ENCODE data around the gene AK4.
"Not testable (repeated sequence)": the region's sequence is repeated elsewhere in the genome, so short reads cannot be mapped to it uniquely, and the experiment has no call there.

AK4 gene

GRCh38 chr1:65148178-65148547, at the start of gene AK4:
Gene AK4, plus strand, starts transcription at chr1:65148203. Its CDS starts 205 bp downstream, at chr1:65148408.
- FAIRE-seq, result not testable (repeated sequence)

DNA sequence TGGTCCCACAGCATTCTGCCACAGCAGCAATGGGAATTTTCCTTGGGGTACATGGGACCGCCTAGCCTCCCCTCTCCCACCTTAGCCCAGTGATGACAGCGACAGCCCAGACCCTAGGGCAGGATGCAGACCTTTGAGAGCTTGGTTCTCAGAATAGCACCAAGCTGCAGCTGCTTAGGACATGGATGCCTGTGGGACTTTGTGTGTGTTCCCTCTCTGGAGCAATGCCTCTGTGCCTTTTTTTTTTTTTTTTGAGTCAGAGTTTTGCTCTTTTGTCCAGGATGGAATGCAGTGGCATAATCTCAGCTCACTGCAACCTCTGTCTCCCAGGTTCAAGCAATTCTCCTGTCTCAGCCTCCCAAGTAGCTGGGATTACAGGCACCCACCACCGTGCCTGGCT, 44.2 kb upstream of the AK4 start:
- no peak for FAIRE-seq

GRCh38 chr1:65104854-65105534, 43.0 kb upstream of the AK4 start:
- no peak for FAIRE-seq

DNA sequence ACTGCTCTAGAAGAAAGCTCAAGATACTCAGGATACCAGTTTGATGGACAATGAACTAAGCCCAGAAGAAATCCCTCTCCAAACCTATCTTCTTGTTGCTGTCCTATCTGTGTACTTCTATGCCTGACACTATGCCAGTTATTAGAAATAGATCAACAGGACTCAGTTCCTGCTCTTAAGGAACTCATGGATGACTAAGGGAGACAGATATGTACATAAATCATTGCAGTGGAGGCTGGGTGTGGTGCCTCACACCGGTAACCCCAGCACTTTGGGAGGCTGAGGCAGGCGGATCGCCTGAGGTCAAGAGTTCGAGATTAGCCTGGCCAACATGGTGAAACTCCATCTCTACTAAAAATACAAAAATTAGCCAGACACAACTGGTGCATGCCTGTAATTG, 42.4 kb upstream of the AK4 start:
- FAIRE-seq, result no peak

DNA sequence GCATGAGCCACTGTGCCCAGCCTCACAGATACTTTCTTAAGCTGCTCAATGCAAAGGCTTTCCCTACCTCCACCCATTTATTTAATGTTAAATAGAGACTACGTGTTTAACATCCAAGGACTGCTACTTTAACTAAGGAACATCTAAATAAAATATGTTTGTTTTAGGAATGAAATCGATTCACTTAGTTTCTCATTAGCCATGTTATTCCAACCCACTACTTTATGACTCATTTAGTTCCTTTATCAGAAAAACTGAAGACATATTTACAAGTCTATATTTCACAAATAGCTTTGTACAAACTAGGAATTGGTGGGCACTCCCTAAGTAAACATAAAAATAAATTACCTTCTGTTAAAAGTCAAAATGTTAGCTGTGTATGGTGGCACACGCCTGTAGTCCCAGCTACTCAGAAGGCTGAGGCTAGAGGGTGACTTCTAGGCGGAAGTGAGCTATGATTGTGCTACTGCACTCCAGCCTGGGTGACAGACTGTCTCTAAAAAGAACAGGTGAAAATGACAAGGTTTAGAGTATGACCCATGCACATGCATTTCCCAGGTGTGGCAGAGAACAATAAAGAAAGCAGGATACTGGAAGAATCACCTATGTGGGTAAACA, 39.9 kb upstream of the AK4 start:
- no peak for FAIRE-seq

GRCh38 chr1:65109487-65109886, 38.5 kb upstream of the AK4 start:
- no peak for FAIRE-seq

DNA sequence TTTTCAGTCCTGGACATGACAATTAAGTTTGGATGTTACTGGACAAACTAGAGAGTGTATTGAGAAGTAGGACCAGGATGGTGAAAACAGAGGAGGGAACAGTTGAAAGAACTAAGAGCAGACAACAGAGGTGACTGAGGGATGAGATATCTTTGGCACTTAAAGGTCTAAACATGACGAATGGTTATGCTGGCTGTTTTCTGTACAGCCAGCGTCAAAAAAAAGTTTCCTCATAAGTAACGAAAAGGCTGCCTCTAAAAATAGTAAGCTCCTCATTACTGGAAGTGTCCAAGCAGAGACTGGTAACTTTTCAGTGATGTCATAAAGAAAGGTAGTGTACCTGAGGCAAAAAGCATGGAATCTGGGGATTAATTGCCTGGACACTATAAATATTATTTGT, 35.2 kb upstream of the AK4 start:
- no peak for FAIRE-seq

- no peak for FAIRE-seq
Measured at GRCh38 chr1:65113298-65113697, 34.7 kb upstream of the AK4 start.

- FAIRE-seq, result no peak
Measured at GRCh38 chr1:65114322-65114721, 33.7 kb upstream of the AK4 start.

- no peak for FAIRE-seq
Measured at GRCh38 chr1:65119951-65120350, 28.1 kb upstream of the AK4 start.

DNA sequence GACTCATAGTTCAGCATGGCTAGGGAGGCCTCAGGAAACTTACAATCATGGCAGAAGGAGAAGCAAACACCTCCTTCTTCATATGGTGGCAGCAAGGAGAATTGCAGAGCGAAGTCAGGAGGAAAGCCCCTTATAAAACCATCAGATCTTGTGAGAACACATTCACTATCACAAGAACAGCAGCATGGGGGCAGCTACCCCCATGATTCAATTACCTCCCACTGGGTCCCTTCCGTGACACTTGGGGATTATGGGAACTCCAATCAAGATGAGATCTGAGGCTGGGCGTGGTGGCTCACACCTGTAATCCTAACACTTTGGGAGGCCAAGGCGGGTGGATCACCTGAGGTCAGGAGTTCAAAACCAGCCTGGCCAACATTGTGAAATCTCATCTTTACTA, 18.9 kb upstream of the AK4 start:
- not testable (repeated sequence) for FAIRE-seq

DNA sequence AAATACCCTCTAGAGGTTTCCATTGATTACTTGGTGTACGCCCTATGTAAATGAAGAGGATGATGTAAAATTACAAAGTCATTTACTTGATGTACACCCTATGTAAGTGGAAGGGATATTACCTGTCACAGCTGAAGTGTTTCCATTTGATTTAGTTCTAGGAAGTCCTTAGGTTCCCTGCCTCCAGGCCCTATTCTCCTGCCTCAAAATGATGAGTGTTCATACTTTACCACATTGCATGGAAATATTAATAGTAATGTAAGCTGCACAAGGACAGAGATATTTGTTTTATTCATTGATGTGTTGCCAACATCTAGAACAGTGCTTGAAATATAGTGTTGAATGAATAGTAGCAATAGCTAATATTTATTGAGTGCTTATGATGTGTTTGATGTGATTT, 9.5 kb upstream of the AK4 start:
- FAIRE-seq, result no peak

GRCh38 chr1:65139793-65140192, 8.2 kb upstream of the AK4 start:
- FAIRE-seq, result not testable (repeated sequence)

DNA sequence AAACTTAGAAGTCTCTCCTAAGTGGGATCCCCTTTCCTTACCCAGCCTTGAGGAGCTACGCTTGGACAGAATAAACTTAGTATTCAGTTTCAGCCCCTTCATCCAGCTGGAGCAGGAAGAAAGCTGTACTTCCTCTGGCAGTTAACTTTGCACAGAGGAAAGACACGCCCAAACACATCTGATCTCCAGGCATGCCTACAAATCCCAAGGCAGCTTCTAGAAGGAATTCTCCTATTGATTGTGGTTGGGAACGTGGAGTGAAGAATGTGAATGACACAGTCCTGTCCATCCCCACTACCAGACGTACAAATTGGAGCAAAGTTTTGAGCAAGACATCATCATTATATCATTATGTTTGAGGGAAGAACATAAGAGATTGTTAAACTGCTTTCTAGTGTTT, 6.6 kb upstream of the AK4 start:
- FAIRE-seq, result no peak

- FAIRE-seq, result no peak
Measured at GRCh38 chr1:65141918-65142317, 6.1 kb upstream of the AK4 start.

DNA sequence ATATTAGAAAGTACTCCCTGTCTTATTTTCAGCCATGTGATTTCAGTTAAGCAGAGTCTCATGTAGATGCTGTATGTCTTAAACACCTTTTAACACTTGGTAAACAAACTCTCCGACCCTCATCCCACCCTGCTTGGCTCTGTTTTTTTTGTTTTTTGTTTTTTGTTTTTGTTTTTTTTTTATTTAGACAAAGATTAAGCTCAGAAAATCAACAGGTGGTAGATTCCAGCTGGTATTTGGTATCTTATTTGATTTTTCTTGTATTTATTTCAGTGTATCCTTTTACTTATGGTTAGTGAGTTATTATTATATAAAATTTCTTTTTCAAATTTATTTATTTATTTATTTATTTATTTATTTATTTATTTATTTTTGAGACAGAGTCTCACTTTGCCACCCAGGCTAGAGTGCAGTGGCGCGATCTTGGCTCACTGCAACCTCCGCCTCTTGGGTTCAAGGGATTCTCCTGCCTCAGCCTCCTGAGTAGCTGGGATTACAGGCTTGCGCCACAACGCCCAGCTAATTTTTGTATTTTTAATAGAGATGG, 4.8 kb upstream of the AK4 start:
- FAIRE-seq, result not testable (repeated sequence)

DNA sequence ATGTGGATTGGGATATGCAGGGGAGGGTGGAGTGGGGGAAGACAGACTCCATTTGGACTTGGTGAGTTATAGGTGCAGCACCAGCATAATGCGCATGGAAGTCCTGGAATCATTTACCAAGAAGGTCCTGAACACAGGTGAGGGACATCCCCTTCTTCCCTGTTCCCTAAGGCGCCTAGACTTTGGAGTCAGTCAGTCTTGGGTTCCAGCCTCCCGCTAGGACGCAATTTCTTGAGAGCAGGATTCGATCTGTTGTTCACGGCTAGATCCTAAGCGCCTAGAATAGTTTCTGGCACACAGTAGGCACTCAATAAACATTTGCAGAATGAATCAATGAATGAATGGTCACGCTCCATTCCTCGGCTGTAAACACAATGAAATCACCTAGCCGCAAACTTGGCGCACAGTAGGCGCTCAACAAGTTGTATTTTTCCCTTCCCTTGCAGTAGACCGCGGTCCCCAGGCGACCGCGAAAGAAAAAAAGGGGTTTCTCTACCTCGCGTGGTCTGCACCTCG, 1.0 kb upstream of the AK4 start:
- FAIRE-seq, result no peak

DNA sequence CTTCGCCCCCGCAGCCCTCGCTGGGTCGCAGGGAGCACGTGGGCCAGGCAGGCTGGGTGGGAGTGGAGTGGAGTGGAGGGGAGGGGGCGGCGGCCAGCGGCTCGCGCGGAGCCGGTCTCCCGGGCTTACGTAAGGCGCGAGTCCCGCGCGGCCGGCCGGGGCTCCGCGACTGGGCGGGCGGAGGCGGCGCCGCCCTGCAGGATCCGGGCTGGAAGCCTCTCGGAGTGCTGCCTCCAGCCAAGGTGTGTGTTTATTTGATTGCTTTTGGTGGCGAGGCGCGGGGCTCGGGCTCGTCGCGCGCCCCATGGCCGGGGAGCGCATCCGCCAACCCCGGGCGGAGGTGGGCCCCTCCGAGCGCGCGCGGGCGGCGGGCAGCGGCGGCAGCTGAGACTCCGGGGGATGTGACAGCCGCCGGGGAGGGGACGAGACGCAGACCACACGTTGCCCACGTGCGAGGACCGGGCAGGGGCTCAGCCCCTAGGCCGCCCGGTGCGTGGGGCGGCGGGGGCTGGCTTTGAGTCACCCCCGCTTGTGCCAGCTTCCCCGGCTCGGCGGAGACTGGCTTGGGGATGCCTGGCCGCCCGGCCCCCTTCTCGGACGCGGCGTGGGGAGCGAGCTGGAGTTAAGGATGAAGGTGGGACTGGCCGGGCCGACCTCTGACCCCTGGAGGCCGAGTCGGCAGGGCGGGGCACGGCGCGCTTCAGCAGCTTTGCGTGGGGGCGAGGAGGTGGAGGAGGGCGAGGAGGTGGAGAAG, 402 bp upstream of the AK4 start:
- FAIRE-seq, result no peak

- no peak for FAIRE-seq
Measured at GRCh38 chr1:65148548-65149350, 746 bp downstream of the AK4 start.

DNA sequence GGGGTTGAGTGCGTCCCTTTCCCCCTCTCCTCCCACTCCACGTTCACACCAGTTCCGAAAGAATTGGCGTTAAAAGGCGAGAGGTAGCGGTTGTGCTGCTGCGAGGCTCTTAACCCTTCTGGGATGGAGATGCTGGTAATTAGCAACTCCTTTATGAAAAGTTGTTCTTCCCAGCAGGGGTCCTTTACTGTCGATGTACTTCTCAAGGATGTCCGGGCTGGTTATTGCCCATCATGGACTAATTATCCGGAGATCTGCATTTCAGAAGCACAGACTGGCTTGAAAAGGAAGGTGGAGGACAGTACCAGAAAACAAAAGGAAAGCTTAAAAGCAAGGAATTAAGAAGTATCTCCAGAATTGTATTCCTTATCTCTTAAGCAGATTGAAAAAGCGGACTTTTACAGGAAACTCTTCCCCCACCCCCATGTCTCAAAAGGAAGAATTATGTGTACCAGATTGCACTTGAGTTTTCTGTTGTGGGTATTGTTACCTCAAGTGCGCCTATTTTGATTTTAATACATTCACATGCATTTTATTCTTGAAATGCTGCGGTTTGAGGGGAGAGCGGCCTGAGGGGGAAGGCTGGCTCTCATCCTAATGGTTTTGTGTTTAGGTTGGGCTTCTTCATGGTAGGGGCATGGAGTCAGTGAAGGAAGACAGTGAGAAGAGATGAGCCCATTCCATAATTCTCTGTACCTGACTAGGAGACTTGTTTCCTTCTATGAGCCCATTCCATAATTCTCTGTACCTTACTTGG, 1.5 kb downstream of the AK4 start:
- FAIRE-seq, result no peak

- FAIRE-seq, result no peak
Measured at GRCh38 chr1:65150108-65150463, 2.1 kb downstream of the AK4 start.
